Testis (tissue), 3 donors: ENCODE results near the gene ZNF569. TPM values are rescaled to one million over a fixed set of nuclear protein-coding genes. Genes with fewer than 3 reads are reported as not detected.
A peak's percentile ranks its signal among the peaks of the same experiment; 100 is the strongest.
"Not testable (repeated sequence)": the region's sequence is repeated elsewhere in the genome, so short reads cannot be mapped to it uniquely, and the experiment has no call there.

Experiments used
- DNase-seq: peaks from one replicate; pipeline ENCODE4 v3.0.0-alpha.2; 2019
- H3K27ac ChIP-seq, 2 donors: fragments of 200-600 bp; sonication (generic); one replicate each; pipeline ENCODE4 v1.5.1; 2019
- H3K27me3 ChIP-seq: fragments of 200-600 bp; sonication (generic); one replicate; pipeline ENCODE4 v1.5.1; 2019
- H3K36me3 ChIP-seq: fragments of 200-600 bp; sonication (generic); one replicate; pipeline ENCODE4 v1.5.1; 2017; ENCODE audit warnings: low read depth; ENCODE audit errors: missing control alignments
- H3K4me1 ChIP-seq: fragments of 200-600 bp; sonication (generic); one replicate; pipeline ENCODE4 v1.5.1; 2019
- H3K4me3 ChIP-seq, 2 donors: fragments of 200-600 bp; sonication (generic); one replicate each; pipeline ENCODE4 v1.5.1; 2017 to 2019
- H3K9me3 ChIP-seq: fragments of 200-600 bp; sonication (generic); one replicate; pipeline ENCODE4 v1.5.1; 2017
- POLR2A ChIP-seq: fragments of 450-650 bp; IDR thresholded peaks from one replicate; pipeline ENCODE4 v1.6.1; 2017; ENCODE audit warnings: antibody characterized with exemption, mild to moderate bottlenecking, moderate library complexity
- WGBS, 2 donors: methylation state at CpG; one replicate each; pipeline ENCODE4 v1.1.5; 2018; 5-methylcytosine and 5-hydroxymethylcytosine counted together
- intact Hi-C: fragments of 100-400 bp; cut with DNase I; formaldehyde crosslinking; loops from one replicate; pipeline ENCODE4 v1.15.1; 2023; ENCODE audit warnings: low total_unique reads
- polyA plus RNA-seq: library from polyadenylated mRNA; stranded (reverse); fragments of 350-450 nt; fragmentation: Illumina TruSeq; extraction: RNeasy Lipid Tissue Mini Kit (QIAGEN cat#74804); gene quantifications from one replicate; pipeline ENCODE4 v1.2.3, GENCODE V29; 2014; ENCODE audit warnings: low read depth, low replicate concordance; ENCODE audit not compliant: insufficient read depth
- total RNA-seq, 2 donors: library from RNA; depleted of rRNA; stranded (reverse); fragments of >200 nt; gene quantifications; one replicate each; pipeline ENCODE4 v1.2.3, GENCODE V29; 2016
- TF ChIP-seq, protein P1 (sequence below), 3 experiments: fragments of 450-650 bp in 2 of 3; fragments of 200-600 bp in 1 of 3; sonication (generic) in 1 of 3; IDR thresholded peaks; one replicate each; pipeline ENCODE4 v1.5.1; 2016 to 2019; ENCODE audit warnings: antibody characterized with exemption in 3 of 3, mild to moderate bottlenecking in 2 of 3, moderate library complexity in 1 of 3

Gene ZNF569
- total and polyA plus RNA-seq, 3 donors from 2014 or later, result 14.4 to 29.9 (median 21.2) TPM

DNA sequence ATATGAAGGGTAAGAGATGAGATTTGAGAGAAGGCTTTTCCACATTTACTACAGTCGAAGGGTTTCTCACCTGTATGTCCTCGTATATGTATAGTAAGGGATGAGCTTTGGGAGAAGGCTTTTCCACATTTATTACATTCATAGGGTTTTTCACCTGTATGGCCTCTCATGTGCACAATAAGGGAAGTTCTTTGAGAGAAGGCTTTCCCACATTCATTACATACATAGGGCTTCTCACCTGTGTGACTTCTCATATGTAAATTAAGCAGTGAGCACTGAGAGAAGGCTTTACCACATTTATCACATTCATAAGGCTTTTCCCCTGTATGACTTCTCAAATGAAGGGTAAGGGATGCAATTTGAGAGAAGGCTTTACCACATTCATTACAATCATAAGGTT, 54.5 kb downstream of the ZNF569 start:
- H3K27me3 ChIP-seq, result no peaks in the 10 kb centered on the region
- 94 to 96% methylated on average over 2 of the region's 2 CpGs for WGBS, 2 donors
- DNase-seq, result no peak
- intact Hi-C loops, result no loop called here
- H3K4me3 ChIP-seq, result no peak overlapping the region
- no peaks in the 10 kb centered on the region for H3K9me3 ChIP-seq
- H3K36me3 ChIP-seq, result peaks cover 5% of the 10 kb centered on the region
- TF ChIP-seq, protein P1, sequence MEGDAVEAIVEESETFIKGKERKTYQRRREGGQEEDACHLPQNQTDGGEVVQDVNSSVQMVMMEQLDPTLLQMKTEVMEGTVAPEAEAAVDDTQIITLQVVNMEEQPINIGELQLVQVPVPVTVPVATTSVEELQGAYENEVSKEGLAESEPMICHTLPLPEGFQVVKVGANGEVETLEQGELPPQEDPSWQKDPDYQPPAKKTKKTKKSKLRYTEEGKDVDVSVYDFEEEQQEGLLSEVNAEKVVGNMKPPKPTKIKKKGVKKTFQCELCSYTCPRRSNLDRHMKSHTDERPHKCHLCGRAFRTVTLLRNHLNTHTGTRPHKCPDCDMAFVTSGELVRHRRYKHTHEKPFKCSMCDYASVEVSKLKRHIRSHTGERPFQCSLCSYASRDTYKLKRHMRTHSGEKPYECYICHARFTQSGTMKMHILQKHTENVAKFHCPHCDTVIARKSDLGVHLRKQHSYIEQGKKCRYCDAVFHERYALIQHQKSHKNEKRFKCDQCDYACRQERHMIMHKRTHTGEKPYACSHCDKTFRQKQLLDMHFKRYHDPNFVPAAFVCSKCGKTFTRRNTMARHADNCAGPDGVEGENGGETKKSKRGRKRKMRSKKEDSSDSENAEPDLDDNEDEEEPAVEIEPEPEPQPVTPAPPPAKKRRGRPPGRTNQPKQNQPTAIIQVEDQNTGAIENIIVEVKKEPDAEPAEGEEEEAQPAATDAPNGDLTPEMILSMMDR (IDR thresholded peaks at IDR 0.05), result no peak
- TF ChIP-seq POLR2A, result no peak
- no peak overlapping the region for H3K27ac ChIP-seq
- H3K4me1 ChIP-seq, result no peaks in the 10 kb centered on the region

DNA sequence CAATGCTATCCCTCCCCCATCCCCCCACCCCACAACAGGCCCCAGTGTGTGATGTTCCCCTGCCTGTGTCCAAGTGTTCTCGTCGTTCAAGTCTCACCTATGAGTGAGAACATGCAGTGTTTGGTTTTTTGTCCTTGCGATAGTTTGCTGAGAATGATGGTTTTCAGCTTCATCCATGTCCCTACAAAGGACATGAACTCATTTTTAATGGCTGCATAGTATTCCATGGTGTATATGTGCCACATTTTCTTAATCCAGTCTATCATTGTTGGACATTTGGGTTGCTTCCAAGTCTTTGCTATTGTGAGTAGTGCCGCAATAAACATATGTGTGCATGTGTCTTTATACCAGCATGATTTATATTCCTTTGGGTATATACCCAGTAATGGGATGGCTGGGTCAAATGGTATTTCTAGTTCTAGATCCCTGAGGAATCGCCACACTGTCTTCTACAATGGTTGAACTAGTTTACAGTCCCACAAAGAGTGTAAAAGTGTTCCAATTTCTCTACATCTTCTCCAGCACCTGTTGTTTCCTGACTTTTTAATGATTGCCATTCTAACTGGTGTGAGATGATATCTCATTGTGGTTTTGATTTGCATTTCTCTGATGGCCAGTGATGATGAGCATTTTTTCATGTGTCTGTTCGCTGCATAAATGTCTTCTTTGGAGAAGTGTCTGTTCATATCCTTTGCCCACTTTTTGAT, 61.0 kb downstream of the ZNF569 start:
- intact Hi-C loops, H3K4me1 ChIP-seq, H3K27me3 ChIP-seq, DNase-seq, H3K36me3 ChIP-seq, H3K4me3 ChIP-seq, H3K9me3 ChIP-seq, H3K27ac ChIP-seq: not testable (repeated sequence)
- WGBS, 2 donors, result 84 to 87% methylated on average over 6 of the region's 6 CpGs

DNA sequence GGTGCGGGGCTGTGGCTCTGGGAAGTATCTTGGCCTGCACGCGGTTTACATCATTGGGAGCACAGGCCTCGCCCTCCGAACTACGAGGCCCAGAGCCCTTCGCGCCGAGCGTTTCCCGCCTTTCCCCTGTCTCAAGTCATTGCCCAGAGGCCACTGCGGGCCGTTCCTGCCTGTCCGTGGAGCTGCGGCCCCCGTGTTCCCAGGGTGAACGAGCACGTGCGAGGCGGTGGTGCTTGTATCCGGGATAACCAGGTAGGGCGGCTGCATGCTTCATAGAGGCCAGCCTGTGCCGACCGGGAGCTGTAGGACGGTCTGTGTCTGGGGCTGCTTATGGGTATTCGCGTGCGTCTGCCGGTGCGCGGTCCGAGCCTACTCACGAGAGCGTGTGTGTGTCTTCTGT, 63.8 kb downstream of the ZNF569 start:
- DNase-seq, result peak; percentile 50
- intact Hi-C loops, result no loop called here
- no peaks in the 10 kb centered on the region for H3K27me3 ChIP-seq
- TF ChIP-seq POLR2A, result no peak
- H3K4me3 ChIP-seq, result peak overlapping the region; percentile 21 to 44
- 34 to 38% methylated on average over 16 to 32 of the region's 34 CpGs for WGBS, 2 donors
- H3K27ac ChIP-seq, result no peak overlapping the region
- no peaks in the 10 kb centered on the region for H3K9me3 ChIP-seq
- H3K4me1 ChIP-seq, result no peaks in the 10 kb centered on the region
- no peaks in the 10 kb centered on the region for H3K36me3 ChIP-seq

DNA sequence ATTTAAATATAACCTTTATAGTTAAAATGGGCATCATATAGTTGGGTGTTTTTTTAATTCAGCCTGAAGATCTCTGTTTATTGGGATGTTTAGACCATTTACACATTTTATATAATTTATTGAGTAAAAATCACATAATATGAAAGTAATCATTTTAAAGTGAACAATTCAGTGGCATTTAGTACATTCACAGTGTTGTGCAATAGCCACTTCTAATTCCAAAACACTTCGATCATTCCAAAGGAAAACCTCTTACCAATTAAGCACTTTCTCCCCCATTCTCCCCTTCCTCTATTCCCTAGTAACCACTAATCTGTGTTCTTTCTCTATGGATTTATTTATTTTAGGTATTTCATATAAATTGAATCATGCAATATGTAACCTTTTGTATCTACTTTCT, 66.2 kb downstream of the ZNF569 start:
- no peaks in the 10 kb centered on the region for H3K27me3 ChIP-seq
- no peaks in the 10 kb centered on the region for H3K4me1 ChIP-seq
- no peak overlapping the region for H3K4me3 ChIP-seq
- H3K9me3 ChIP-seq, result no peaks in the 10 kb centered on the region
- WGBS, 2 donors, result 95 to 100% methylated on average over 1 of the region's 1 CpG
- TF ChIP-seq POLR2A, result no peak
- no peak for DNase-seq
- H3K36me3 ChIP-seq, result no peaks in the 10 kb centered on the region
- intact Hi-C loops, result no loop called here
- no peak overlapping the region for H3K27ac ChIP-seq

DNA sequence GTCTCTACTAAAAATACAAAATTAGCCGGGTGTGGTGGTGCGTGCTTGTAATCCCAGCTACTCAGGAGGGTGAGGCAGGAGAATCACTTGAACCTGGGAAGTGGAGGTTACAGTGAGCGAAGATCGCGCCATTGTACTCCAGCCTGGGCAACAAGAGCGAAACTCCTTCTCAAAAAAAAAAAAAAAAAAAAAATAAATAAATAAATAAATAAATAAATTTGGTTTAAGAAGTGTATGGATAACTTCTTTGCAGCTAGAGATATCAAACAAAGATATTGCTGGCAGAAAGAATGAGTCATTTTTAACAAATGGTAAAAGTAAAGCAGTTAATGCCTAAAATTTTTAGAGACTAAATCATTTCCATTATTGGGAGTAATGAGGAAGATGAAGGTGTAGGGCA, 75.8 kb downstream of the ZNF569 start:
- H3K9me3 ChIP-seq, DNase-seq, intact Hi-C loops, H3K4me3 ChIP-seq, H3K27ac ChIP-seq, H3K27me3 ChIP-seq, H3K4me1 ChIP-seq, H3K36me3 ChIP-seq: not testable (repeated sequence)
- WGBS, 2 donors, result 96% methylated on average over 6 of the region's 6 CpGs

DNA sequence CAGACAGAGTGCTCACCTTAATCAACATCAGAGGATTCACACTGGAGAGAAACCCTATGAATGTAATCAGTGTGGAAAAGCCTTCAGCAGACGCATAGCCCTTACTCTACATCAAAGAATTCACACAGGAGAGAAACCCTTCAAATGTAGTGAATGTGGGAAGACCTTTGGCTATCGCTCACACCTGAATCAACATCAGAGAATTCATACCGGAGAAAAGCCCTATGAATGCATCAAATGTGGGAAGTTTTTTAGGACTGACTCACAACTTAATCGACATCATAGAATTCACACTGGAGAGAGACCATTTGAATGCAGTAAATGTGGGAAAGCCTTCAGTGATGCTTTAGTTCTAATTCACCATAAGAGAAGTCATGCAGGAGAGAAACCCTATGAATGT, 78.0 kb downstream of the ZNF569 start:
- no peak for DNase-seq
- H3K36me3 ChIP-seq, result no peaks in the 10 kb centered on the region
- WGBS, 2 donors, result 96 to 99% methylated on average over 4 of the region's 4 CpGs

More for the DNA sequence above, 78.0 kb downstream of the ZNF569 start:
- Histone ChIP-seq H3K4me3 (no peak overlapping the region), H3K4me1 (no peaks in the 10 kb centered on the region), H3K9me3 (no peaks in the 10 kb centered on the region), H3K27ac (no peak overlapping the region), H3K27me3 (no peaks in the 10 kb centered on the region)
- intact Hi-C loops, result no loop called here
- no peak for TF ChIP-seq POLR2A
- TF ChIP-seq, protein P1 (IDR thresholded peaks at IDR 0.05), result no peak
